Astrocyte of the spinal cord (primary cell): Measurements from ENCODE around the gene CCL22.

Experiments
- DNase-seq: peaks from one replicate; pipeline ENCODE4 v3.0.0; 2011; ENCODE audit warnings: low read depth, low spot score
- H3K4me3 ChIP-seq: 2 replicates; pipeline ENCODE4 v1.5.1; 2011; ENCODE audit warnings: low read depth, mild to moderate bottlenecking, low read length, moderate library complexity
- CTCF ChIP-seq: IDR thresholded peaks from 2 replicates; pipeline ENCODE4 v1.5.1; 2012; ENCODE audit warnings: low read depth, mild to moderate bottlenecking, low read length, inconsistent platforms
- in situ Hi-C: cut with HindIII; loops from 2 replicates; pipeline ENCODE4 v1.10.0; 2017; ENCODE audit warnings: low sequenced_read_pairs

CCL22 gene

GRCh38 chr16:57345666-57346204 lies 12.8 kb upstream of the CCL22 start:
- in situ Hi-C loops, result no loop called here
- no peak for DNase-seq
- no peak overlapping the region for H3K4me3 ChIP-seq
- TF ChIP-seq CTCF, result no peak

GRCh38 chr16:57347858-57348257 lies 10.7 kb upstream of the CCL22 start:
- no peak for TF ChIP-seq CTCF
- in situ Hi-C loops, result no loop called here
- no peak overlapping the region for H3K4me3 ChIP-seq
- DNase-seq, result no peak

- in situ Hi-C loops, result no loop called here
- H3K4me3 ChIP-seq, result no peak overlapping the region
- no peak for TF ChIP-seq CTCF
- no peak for DNase-seq
Measured at GRCh38 chr16:57348327-57348726, 10.3 kb upstream of the CCL22 start.

GRCh38 chr16:57349212-57350031 lies 9.2 kb upstream of the CCL22 start:
- H3K4me3 ChIP-seq, result no peak overlapping the region
- DNase-seq, result no peak
- no peak for TF ChIP-seq CTCF
- in situ Hi-C loops, result no loop called here

GRCh38 chr16:57352636-57353047 lies 5.9 kb upstream of the CCL22 start:
- no peak for TF ChIP-seq CTCF
- in situ Hi-C loops, result no loop called here
- no peak overlapping the region for H3K4me3 ChIP-seq
- no peak for DNase-seq

GRCh38 chr16:57354311-57354710 lies 4.3 kb upstream of the CCL22 start:
- no peak for DNase-seq
- no peak overlapping the region for H3K4me3 ChIP-seq
- no peak for TF ChIP-seq CTCF
- in situ Hi-C loops, result no loop called here
